Measurements from ENCODE around the gene TBCD. TPM values are rescaled to one million over a fixed set of nuclear protein-coding genes. Genes with fewer than 3 reads are reported as not detected.

TBCD gene
- 34.7 and 38.2 TPM in 2 replicates for total RNA-seq

DNA sequence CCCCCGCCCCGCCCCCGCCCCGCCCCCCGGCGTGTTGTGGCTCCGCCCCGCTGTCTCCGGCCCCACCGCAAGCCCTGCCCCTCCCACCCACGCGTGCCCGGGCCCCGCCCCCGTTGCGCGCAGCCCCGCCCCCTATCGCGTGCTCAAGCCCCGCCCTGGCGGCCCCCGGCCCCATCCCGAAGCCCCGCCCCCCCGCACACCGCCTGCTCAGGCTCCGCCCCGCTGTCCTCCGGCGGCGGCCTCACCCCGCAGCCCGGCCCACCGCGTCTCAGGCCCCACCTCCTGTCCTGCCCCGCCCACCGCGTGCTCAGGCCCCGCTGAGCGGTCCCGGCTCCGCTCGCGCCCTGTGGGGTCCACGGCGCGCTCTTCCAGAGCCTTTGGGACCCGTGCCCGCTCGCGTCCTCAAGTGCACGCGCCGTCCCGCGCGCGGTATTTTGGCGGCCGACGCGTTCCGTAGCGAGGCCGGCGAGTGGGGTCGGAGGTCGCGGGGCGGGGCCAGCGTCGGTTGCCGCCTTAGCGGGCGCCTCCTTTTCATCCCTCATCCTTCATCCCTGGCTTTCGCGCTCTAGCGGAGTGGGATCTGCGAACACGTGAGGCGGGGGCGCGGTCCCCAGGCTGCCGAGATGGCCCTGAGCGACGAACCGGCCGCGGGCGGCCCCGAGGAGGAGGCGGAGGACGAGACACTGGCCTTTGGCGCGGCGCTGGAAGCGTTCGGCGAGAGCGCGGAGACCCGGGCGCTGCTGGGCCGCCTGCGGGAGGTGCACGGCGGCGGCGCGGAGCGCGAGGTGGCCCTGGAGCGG is at the start of gene TBCD:
Gene TBCD (plus strand): TSS at position 495 of the 800 bp plus-strand sequence. CDS start 129 bp downstream, at position 624.

DNA sequence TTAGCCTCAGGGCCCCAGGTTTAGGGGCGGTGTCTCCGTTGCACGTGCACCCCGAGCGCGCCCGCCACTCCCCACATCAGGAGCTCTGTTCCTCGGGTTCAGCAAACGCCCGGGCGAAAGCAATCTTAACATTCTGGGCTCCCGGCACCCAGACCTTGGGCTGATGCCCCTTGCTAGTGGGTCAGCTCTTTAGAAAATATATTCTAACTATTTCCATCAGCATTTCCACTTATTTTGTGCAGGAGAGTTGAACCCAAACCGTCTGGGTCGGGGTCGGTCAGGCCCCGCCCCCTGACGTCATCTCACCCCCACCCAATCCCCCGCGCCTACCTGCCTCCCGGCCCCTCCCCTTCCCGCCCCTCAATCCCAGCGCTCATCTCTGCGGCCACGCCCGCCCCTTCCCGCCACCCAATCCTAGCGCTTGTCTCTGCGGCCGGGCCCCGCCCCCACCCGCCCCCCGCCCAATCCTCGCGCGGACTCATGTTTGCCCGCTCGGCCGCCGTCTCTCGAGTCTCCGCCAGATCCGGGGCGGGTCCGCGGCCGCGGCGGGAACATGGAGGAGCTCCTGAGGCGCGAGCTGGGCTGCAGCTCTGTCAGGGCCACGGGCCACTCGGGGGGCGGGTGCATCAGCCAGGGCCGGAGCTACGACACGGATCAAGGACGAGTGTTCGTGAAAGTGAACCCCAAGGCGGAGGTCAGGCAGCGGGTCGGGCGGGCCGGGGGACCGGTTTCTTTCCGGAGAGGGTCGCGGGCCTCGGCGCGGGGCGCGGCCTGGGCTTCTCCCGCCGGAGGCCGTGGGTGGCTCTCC is 35.5 kb upstream of the TBCD start, which contains the start of gene FN3KRP:
Gene FN3KRP (plus strand): TSS at position 504 of the 808 bp plus-strand sequence. CDS start 50 bp downstream, at position 554.

DNA sequence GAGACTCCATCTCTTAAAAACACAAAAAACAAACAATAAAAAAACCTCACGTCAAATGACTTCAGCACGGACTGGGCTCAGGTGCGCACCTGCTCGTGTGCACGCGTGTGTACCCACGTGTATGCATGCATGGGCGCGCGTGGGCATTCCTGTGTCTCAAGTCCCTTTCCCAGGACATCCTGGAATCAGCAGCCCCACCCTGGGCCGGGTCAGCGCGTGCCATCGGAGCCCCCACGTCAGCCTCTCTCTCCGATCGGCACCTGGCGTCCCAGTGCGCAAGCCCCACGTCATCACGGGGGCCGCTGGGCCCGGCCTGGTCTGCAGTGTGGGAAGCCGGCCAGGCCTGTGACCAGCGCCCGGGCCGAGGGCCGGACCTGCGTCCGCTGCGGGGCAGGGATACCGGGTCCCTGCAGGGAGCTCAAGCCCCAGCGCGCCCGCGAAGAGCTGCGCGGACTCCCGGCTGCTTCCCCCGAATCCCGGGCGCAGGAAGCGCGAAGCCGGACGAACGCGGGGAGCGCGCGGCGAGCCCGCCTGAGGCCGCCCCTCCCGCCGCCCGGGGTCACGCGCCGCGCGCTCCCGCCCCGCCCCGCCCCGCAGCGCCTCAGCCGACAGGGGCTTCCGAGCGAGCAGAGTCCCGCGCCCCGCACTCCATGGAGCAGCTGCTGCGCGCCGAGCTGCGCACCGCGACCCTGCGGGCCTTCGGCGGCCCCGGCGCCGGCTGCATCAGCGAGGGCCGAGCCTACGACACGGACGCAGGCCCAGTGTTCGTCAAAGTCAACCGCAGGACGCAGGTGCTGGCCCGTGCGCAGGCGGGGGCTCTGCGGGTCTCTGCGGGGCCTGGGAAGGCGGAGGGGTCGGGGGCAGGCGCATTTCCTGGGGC is 16.6 kb upstream of the TBCD start, which contains the start of gene FN3K:
Gene FN3K (plus strand): TSS at position 629 of the 880 bp plus-strand sequence. CDS start 22 bp downstream, at position 651.

DNA sequence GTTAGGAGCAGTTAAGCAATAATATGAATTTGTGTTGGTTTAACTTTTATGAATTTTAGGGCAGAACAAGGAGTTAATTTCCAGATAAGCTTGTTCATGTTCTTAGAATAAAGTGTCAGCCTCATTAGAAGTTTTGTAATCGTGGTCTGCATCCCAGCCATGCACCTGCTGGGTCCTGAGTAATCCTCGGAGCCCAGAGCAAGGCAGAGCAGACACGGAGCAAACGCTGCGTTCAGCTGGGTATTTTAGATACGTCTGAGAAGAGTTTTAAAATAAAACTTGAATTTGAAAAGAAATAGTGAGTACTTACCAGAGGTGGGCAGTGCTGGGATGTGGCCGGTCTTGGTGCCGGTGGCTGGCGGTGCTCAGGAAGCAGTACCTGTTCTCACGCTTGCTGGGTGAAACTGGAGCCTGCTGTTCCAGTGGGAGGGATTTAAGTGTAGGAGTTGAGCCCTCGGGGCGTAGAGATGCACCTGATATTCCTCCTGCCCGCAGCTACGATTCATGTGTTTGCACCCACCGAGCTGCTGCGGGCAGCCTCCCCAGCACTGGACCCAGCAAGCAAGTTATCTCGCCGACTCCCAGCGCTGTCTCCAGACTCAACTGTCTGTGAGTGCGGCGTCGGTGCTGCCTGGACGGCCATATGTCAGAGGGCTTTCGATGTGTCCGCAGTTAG is 87.9 kb downstream of the TBCD start, which contains the start of gene ZNF750:
Gene ZNF750 (minus strand): TSS at position 406 of the 676 bp plus-strand sequence. CDS start 7,568 bp downstream, outside the sequence.

Other genes with a start within 250 kb of the TBCD start
- 30.1 and 35.6 TPM in 2 replicates for gene FOXK2, start 232.3 kb upstream of the TBCD start, total RNA-seq
- 66.6 TPM in 2 replicates for gene WDR45B, start 103.6 kb upstream of the TBCD start, total RNA-seq
- 10.4 and 12.1 TPM in 2 replicates for gene RAB40B, start 53.4 kb upstream of the TBCD start, total RNA-seq
- 11.9 and 19.6 TPM in 2 replicates for gene FN3KRP, start 35.4 kb upstream of the TBCD start, total RNA-seq
- 0.12 and 0.17 TPM in 2 replicates for gene FN3K, start 16.4 kb upstream of the TBCD start, total RNA-seq
- gene ZNF750, start 88.0 kb downstream of the TBCD start, total RNA-seq = not detected in 2 replicates